GM21825 (cell line): ENCODE measurements around the gene DNAH11.
A peak's percentile ranks its signal among the peaks of the same experiment; 100 is the strongest.
"Not testable (repeated sequence)": the region's sequence is repeated elsewhere in the genome, so short reads cannot be mapped to it uniquely, and the experiment has no call there.

ENCODE experiments used
- ATAC-seq: cut with Tn5 transposase; IDR thresholded peaks from one replicate; pipeline ENCODE4 v1.9.1; 2021; ENCODE audit warnings: mild to moderate bottlenecking, moderate library complexity; ENCODE audit not compliant: unreplicated experiment

The DNAH11 gene

GRCh38 chr7:21869785-21870402 is 327.1 kb downstream of the DNAH11 start:
- no peak for ATAC-seq

- no peak for ATAC-seq
These were observed 340.2 kb downstream of the DNAH11 start for GRCh38 chr7:21883069-21883468.

GRCh38 chr7:21883501-21883900 is 340.7 kb downstream of the DNAH11 start:
- ATAC-seq = not testable (repeated sequence)

GRCh38 chr7:21884496-21884895 is 341.7 kb downstream of the DNAH11 start:
- no peak for ATAC-seq

GRCh38 chr7:21886396-21886795 is 343.6 kb downstream of the DNAH11 start:
- ATAC-seq = no peak

- ATAC-seq = no peak
These were observed 344.5 kb downstream of the DNAH11 start for GRCh38 chr7:21887353-21887752.

- no peak for ATAC-seq
These were observed 344.9 kb downstream of the DNAH11 start for GRCh38 chr7:21887779-21888178.

- ATAC-seq = no peak
These were observed 348.5 kb downstream of the DNAH11 start for GRCh38 chr7:21891291-21891690.

- ATAC-seq = no peak
These were observed 350.6 kb downstream of the DNAH11 start for GRCh38 chr7:21893401-21893800.

GRCh38 chr7:21898265-21898930 is 355.6 kb downstream of the DNAH11 start:
- ATAC-seq = peak; percentile 83

GRCh38 chr7:21902240-21902639 is 359.4 kb downstream of the DNAH11 start:
- no peak for ATAC-seq

GRCh38 chr7:21903020-21903786 is 360.4 kb downstream of the DNAH11 start:
- ATAC-seq = no peak

GRCh38 chr7:21908746-21909145 is 365.9 kb downstream of the DNAH11 start:
- no peak for ATAC-seq

GRCh38 chr7:21910253-21910652 is 367.4 kb downstream of the DNAH11 start:
- no peak for ATAC-seq

- ATAC-seq = no peak
These were observed 368.6 kb downstream of the DNAH11 start for GRCh38 chr7:21911341-21911875.

GRCh38 chr7:21912305-21912704 is 369.5 kb downstream of the DNAH11 start:
- no peak for ATAC-seq

GRCh38 chr7:21912931-21913780 is 370.3 kb downstream of the DNAH11 start:
- no peak for ATAC-seq

GRCh38 chr7:21914671-21915070 is 371.8 kb downstream of the DNAH11 start:
- ATAC-seq = no peak

- ATAC-seq = no peak
These were observed 372.3 kb downstream of the DNAH11 start for GRCh38 chr7:21915140-21915539.

GRCh38 chr7:21916176-21916575 is 373.3 kb downstream of the DNAH11 start:
- no peak for ATAC-seq

- no peak for ATAC-seq
These were observed 373.8 kb downstream of the DNAH11 start for GRCh38 chr7:21916629-21917028.
